Suprapubic skin (tissue), 3 donors: ENCODE data around the gene FCMR.

Experiments used
- CTCF ChIP-seq, 2 donors: fragments of 200-600 bp in 1 of 2; fragments of 450-650 bp in 1 of 2; sonication (generic) in 1 of 2; IDR thresholded peaks; one replicate each; pipeline ENCODE4 v1.5.1; 2016 to 2019; ENCODE audit warnings: antibody characterized with exemption in 2 of 2, mild to moderate bottlenecking in 1 of 2, moderate library complexity in 1 of 2
- POLR2A ChIP-seq, 2 donors: fragments of 450-650 bp; IDR thresholded peaks; one replicate each; pipeline ENCODE4 v1.6.1; 2017; ENCODE audit warnings: antibody characterized with exemption in 2 of 2, mild to moderate bottlenecking in 2 of 2, moderate library complexity in 2 of 2

- TF ChIP-seq CTCF (IDR thresholded peaks at IDR 0.05) = no peak
- no peak for TF ChIP-seq POLR2A (IDR thresholded peaks at IDR 0.05)
Observed at GRCh38 chr1:206960676-206961386, 39.1 kb upstream of the FCMR start.
